Smooth muscle cell (in vitro differentiated cells): ENCODE measurements around the gene CNTN4. TPM values are rescaled to one million over a fixed set of nuclear protein-coding genes. Genes with fewer than 3 reads are reported as not detected.
"Not testable (repeated sequence)": the region's sequence is repeated elsewhere in the genome, so short reads cannot be mapped to it uniquely, and the experiment has no call there.

Experiments
- DNase-seq: peaks from one replicate; lab custom pipeline; 2025; ENCODE audit not compliant: unreplicated experiment; lab: John Stamatoyannopoulos, UW
- H2AFZ ChIP-seq: fragments of 200-600 bp; sonication (generic); 2 replicates; pipeline ENCODE4 v1.6.0; 2016; ENCODE audit warnings: antibody characterized with exemption, low read depth, mild to moderate bottlenecking
- H3F3A ChIP-seq: fragments of 200-600 bp; sonication (generic); 2 replicates; pipeline ENCODE4 v1.6.0; 2017; ENCODE audit warnings: antibody characterized with exemption, low read depth
- H3K27ac ChIP-seq: fragments of 200-600 bp; sonication (generic); 2 replicates; pipeline ENCODE4 v1.5.1; 2016; ENCODE audit warnings: low read depth, mild to moderate bottlenecking
- H3K27me3 ChIP-seq: fragments of 200-600 bp; sonication (generic); 2 replicates; pipeline ENCODE4 v1.6.1; 2016; ENCODE audit warnings: low read depth, mild to moderate bottlenecking
- H3K36me3 ChIP-seq: fragments of 200-600 bp; sonication (generic); 2 replicates; pipeline ENCODE4 v1.5.1; 2016; ENCODE audit warnings: low read depth
- H3K4me1 ChIP-seq: fragments of 200-600 bp; sonication (generic); 2 replicates; pipeline ENCODE4 v1.5.1; 2016; ENCODE audit warnings: low read depth
- H3K4me2 ChIP-seq: fragments of 200-600 bp; sonication (generic); 2 replicates; pipeline ENCODE4 v1.6.0; 2016; ENCODE audit warnings: mild to moderate bottlenecking
- H3K4me3 ChIP-seq: fragments of 200-600 bp; sonication (generic); 2 replicates; pipeline ENCODE4 v1.5.1; 2016; ENCODE audit warnings: mild to moderate bottlenecking
- H3K79me2 ChIP-seq: fragments of 200-600 bp; sonication (generic); 2 replicates; pipeline ENCODE4 v1.6.0; 2016; ENCODE audit warnings: low read depth, mild to moderate bottlenecking
- H3K9ac ChIP-seq: fragments of 200-600 bp; sonication (generic); 2 replicates; pipeline ENCODE4 v1.6.0; 2016; ENCODE audit warnings: low read depth
- H3K9me3 ChIP-seq: fragments of 200-600 bp; sonication (generic); replicated peaks from 2 replicates; pipeline ENCODE4 v1.5.1; 2016; ENCODE audit warnings: low read depth
- H4K20me1 ChIP-seq: fragments of 200-600 bp; sonication (generic); 2 replicates; pipeline ENCODE4 v1.6.0; 2016; ENCODE audit warnings: low read depth
- WGBS: methylation state at CpG from one replicate; pipeline ENCODE4 v1.1.7; 2016; ENCODE audit warnings: low lambda C conversion rate; 5-methylcytosine and 5-hydroxymethylcytosine counted together
- polyA plus RNA-seq: library from polyadenylated mRNA; unstranded; fragments of >200 nt; fragmentation: Nextera tagmentation; extraction: Ambion mirVana; gene quantifications from 2 replicates; pipeline ENCODE4 v1.2.1, GENCODE V29; 2016
- total RNA-seq: library from RNA; depleted of rRNA; stranded (reverse); fragments of >200 nt; gene quantifications from 2 replicates; pipeline ENCODE4 v1.2.3, GENCODE V29; 2014
- TF ChIP-seq, protein P1 (sequence below): fragments of 200-600 bp; sonication (generic); IDR thresholded peaks from 2 replicates; pipeline ENCODE4 v1.5.1; 2017; ENCODE audit warnings: borderline replicate concordance, mild to moderate bottlenecking, antibody characterized with exemption; ENCODE audit not compliant: insufficient read depth, poor library complexity, severe bottlenecking

The CNTN4 gene
- total and polyA plus RNA-seq, 2 experiments from 2014 or later = 12.1 to 15.8 TPM

DNA sequence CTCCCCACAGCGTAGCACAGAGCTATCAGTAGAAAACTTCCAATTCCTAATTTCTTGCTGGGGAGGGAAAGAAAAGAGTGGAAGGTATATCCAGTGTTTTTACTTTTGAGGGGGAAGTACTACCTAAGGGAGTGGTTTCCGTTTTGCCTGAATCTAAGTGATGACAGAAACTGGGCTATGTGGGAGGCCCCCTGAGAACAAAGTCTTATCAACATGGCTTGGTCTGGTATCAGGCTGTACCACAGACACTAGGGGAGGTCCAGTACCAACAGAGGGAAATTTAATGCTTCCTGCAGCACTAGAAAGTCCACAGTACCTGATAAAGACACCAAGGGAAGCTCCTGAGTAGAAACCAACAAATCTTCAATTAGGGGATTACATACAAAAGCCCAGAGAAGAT lies 812.3 kb downstream of the CNTN4 start:
- Histone ChIP-seq H3K4me3 (no peak overlapping the region), H3K9ac (no peak overlapping the region), H2AFZ (no peak overlapping the region), H3K27me3 (no peaks in the 10 kb centered on the region), H3K9me3 (no peaks in the 10 kb centered on the region), H4K20me1 (no peaks in the 10 kb centered on the region), H3K4me1 (no peaks in the 10 kb centered on the region), H3F3A (no peaks in the 10 kb centered on the region), H3K27ac (no peak overlapping the region), H3K4me2 (no peak overlapping the region), H3K36me3 (no peaks in the 10 kb centered on the region), H3K79me2 (no peaks in the 10 kb centered on the region)
- 35% methylated on average over 2 of the region's 2 CpGs for WGBS
- DNase-seq = no peak
- TF ChIP-seq, protein P1, sequence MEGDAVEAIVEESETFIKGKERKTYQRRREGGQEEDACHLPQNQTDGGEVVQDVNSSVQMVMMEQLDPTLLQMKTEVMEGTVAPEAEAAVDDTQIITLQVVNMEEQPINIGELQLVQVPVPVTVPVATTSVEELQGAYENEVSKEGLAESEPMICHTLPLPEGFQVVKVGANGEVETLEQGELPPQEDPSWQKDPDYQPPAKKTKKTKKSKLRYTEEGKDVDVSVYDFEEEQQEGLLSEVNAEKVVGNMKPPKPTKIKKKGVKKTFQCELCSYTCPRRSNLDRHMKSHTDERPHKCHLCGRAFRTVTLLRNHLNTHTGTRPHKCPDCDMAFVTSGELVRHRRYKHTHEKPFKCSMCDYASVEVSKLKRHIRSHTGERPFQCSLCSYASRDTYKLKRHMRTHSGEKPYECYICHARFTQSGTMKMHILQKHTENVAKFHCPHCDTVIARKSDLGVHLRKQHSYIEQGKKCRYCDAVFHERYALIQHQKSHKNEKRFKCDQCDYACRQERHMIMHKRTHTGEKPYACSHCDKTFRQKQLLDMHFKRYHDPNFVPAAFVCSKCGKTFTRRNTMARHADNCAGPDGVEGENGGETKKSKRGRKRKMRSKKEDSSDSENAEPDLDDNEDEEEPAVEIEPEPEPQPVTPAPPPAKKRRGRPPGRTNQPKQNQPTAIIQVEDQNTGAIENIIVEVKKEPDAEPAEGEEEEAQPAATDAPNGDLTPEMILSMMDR = no peak

DNA sequence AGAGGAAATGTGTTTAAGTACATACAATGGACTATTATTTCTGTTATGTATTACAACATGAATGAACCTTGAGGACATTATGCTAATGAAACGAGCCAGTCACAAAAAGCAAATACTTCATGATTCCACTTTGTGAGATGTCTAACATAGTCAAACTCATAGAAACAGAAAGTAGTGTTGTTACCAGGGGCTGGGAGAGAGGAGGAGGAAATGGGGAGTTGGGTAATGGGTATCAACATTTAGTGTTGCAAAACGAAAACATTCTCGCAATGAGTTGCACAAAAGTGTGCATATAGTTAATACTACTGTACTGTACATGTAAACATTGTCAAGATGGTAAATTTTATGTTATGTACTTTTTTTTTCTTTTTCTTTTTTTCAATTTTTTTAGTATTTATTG lies 817.2 kb downstream of the CNTN4 start:
- H3K27ac ChIP-seq = no peak overlapping the region
- no peaks in the 10 kb centered on the region for H3K36me3 ChIP-seq
- H3K4me1 ChIP-seq = no peaks in the 10 kb centered on the region
- TF ChIP-seq, protein P1 = no peak
- WGBS = 89% methylated on average over 3 of the region's 3 CpGs
- H3K79me2 ChIP-seq = no peaks in the 10 kb centered on the region
- no peak overlapping the region for H3K9ac ChIP-seq
- no peaks in the 10 kb centered on the region for H3F3A ChIP-seq
- no peak overlapping the region for H3K4me2 ChIP-seq
- no peaks in the 10 kb centered on the region for H3K9me3 ChIP-seq
- no peak overlapping the region for H2AFZ ChIP-seq
- no peaks in the 10 kb centered on the region for H3K27me3 ChIP-seq
- DNase-seq = no peak
- no peak overlapping the region for H3K4me3 ChIP-seq
- no peaks in the 10 kb centered on the region for H4K20me1 ChIP-seq

DNA sequence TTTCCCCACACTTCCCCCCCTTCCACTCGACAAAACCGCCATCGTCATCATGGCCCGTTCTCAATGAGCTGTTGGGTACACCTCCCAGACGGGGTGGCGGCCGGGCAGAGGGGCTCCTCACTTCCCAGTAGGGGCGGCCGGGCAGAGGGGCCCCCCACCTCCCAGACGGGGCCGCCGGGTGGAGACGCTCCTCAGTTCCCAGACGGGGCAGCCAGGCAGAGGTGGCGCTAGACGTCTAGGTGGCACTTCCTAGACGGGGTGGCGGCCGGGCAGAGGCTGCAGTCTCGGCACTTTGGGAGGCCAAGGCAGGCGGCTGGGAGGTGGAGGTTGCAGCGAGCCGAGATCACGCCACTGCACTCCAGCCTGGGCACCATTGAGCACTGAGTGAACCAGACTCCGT lies 818.0 kb downstream of the CNTN4 start:
- H3F3A ChIP-seq, H3K36me3 ChIP-seq, H3K27ac ChIP-seq, H4K20me1 ChIP-seq, H2AFZ ChIP-seq, H3K79me2 ChIP-seq, H3K9ac ChIP-seq, H3K9me3 ChIP-seq, H3K4me2 ChIP-seq, H3K4me1 ChIP-seq, DNase-seq, H3K4me3 ChIP-seq, H3K27me3 ChIP-seq: not testable (repeated sequence)
- 97% methylated on average over 25 of the region's 25 CpGs for WGBS

DNA sequence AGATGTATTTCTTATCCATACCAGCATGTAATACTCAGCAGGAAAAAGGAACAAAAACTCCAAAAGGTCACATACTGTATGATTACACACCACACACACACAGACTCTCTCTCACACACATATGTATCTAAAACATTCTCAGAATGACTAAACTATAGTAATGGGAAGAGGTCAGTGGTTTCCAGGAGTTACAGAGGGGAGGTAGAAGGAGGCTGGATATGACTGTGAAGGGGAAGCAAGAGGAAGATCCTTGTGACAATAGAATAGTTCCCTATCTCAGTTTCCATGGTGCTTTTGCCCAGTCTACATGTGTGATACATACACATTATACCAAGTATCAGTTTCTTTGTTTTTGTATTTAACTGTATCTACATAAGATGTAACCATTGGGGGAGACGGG lies 821.4 kb downstream of the CNTN4 start:
- no peaks in the 10 kb centered on the region for H3K36me3 ChIP-seq
- H3K27ac ChIP-seq = no peak overlapping the region
- TF ChIP-seq, protein P1 = no peak
- no peak overlapping the region for H2AFZ ChIP-seq
- H3K27me3 ChIP-seq = no peaks in the 10 kb centered on the region
- no peak overlapping the region for H3K4me3 ChIP-seq
- H3K9ac ChIP-seq = no peak overlapping the region
- H3K9me3 ChIP-seq = no peaks in the 10 kb centered on the region
- DNase-seq = no peak
- H4K20me1 ChIP-seq = no peaks in the 10 kb centered on the region
- 97% methylated on average over 1 of the region's 1 CpG for WGBS
- no peaks in the 10 kb centered on the region for H3F3A ChIP-seq
- H3K4me2 ChIP-seq = no peak overlapping the region
- no peaks in the 10 kb centered on the region for H3K4me1 ChIP-seq
- no peaks in the 10 kb centered on the region for H3K79me2 ChIP-seq
